ENCODE measurements around the gene CTCFL. TPM values are rescaled to one million over a fixed set of nuclear protein-coding genes. Genes with fewer than 3 reads are reported as not detected.
A peak's percentile ranks its signal among the peaks of the same experiment; 100 is the strongest.

CTCFL gene
- total RNA-seq, 2 donors from 2014 or later = not detected

DNA sequence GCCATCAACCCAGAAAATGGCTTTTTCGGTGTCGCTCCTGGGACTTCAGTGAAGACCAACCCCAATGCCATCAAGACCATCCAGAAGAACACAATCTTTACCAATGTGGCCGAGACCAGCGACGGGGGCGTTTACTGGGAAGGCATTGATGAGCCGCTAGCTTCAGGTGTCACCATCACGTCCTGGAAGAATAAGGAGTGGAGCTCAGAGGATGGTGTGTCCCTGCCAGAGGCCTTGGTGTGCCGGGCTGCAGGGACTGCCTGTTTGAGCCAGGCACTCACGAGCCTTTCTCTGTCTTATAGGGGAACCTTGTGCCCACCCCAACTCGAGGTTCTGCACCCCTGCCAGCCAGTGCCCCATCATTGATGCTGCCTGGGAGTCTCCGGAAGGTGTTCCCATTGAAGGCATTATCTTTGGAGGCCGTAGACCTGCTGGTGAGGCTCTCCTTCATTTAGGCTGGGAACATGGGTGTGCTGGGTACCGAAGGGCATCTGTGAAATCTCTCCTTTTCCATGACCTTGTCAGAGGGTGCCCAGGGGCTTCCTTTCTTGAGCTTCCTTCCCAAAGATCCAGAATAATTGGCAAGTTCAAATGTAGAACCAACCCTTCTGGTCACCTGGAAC, 39.4 kb upstream of the CTCFL start:
- H3K36me3 Mint-ChIP-seq = no peaks in the 10 kb centered on the region
- no peak overlapping the region for H3K27ac Mint-ChIP-seq
- ATAC-seq (no peak), DNase-seq (ENCODE audit: low spot score) (no peak)
- no peaks in the 10 kb centered on the region for H3K4me1 Mint-ChIP-seq (ENCODE audit: low read depth in 2 of 2)
- no peaks in the 10 kb centered on the region for H3K9me3 Mint-ChIP-seq
- no peak overlapping the region for H3K4me3 Mint-ChIP-seq
- H3K27me3 Mint-ChIP-seq = peaks cover 13 to 17% of the 10 kb centered on the region in 2 donors

GRCh38 chr20:57563522-57563921, 38.6 kb upstream of the CTCFL start:
- Mint-ChIP-seq H3K27me3 (peaks cover 13 to 23% of the 10 kb centered on the region in 2 donors), H3K36me3 (no peaks in the 10 kb centered on the region), H3K27ac (no peak overlapping the region), H3K9me3 (no peaks in the 10 kb centered on the region), H3K4me1 (ENCODE audit: low read depth in 2 of 2) (no peaks in the 10 kb centered on the region), H3K4me3 (no peak overlapping the region)
- DNase-seq (ENCODE audit: low spot score) (no peak), ATAC-seq (no peak)

GRCh38 chr20:57562541-57563465, 37.9 kb upstream of the CTCFL start:
- H3K9me3 Mint-ChIP-seq = no peaks in the 10 kb centered on the region
- H3K27ac Mint-ChIP-seq = no peak overlapping the region
- no peak overlapping the region for H3K4me3 Mint-ChIP-seq
- peaks cover 15 to 28% of the 10 kb centered on the region in 2 donors for H3K27me3 Mint-ChIP-seq
- DNase-seq (ENCODE audit: low spot score) (no peak), ATAC-seq (no peak)
- H3K4me1 Mint-ChIP-seq (ENCODE audit: low read depth in 2 of 2) = no peaks in the 10 kb centered on the region
- no peaks in the 10 kb centered on the region for H3K36me3 Mint-ChIP-seq

DNA sequence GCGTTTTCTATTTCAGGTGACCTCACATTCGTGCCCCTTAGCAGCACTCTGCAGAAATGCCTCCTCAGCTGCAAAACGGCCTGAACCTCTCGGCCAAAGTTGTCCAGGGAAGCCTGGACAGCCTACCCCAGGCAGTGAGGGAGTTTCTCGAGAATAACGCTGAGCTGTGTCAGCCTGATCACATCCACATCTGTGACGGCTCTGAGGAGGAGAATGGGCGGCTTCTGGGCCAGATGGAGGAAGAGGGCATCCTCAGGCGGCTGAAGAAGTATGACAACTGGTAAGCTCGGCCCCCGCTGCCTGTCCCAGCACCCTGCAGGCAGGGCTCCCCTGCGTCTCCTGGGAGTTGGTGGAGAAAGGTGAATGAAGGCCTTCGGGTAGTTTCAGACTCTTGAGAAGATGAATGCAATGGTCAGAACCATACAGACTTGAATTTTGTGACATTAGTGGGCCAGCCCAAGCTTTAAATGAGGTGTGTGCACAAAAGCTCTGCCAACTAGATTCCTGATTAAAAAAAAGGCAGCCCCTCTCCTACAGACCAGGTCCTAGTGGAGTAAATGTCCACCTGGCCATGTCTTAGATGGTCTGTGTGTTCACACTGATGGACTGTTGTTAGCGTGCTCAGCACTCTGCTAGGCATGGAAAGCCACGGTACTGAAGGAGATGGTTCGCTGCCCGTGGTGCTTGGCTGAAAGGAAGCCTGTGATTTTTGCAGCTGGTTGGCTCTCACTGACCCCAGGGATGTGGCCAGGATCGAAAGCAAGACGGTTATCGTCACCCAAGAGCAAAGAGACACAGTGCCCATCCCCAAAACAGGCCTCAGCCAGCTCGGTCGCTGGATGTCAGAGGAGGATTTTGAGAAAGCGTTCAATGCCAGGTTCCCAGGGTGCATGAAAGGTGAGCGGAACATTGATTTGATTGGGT, 36.7 kb upstream of the CTCFL start:
- DNase-seq (ENCODE audit: low spot score) (no peak), ATAC-seq (no peak)
- Mint-ChIP-seq H3K36me3 (no peaks in the 10 kb centered on the region), H3K27me3 (peaks cover 21 to 33% of the 10 kb centered on the region in 2 donors), H3K27ac (no peak overlapping the region), H3K9me3 (no peaks in the 10 kb centered on the region), H3K4me3 (no peak overlapping the region), H3K4me1 (ENCODE audit: low read depth in 2 of 2) (no peaks in the 10 kb centered on the region)

GRCh38 chr20:57560554-57561355, 35.8 kb upstream of the CTCFL start, which contains the start of gene PCK1:
Gene PCK1 (plus strand): TSS chr20:57561110. CDS start chr20:57561412, 302 bp downstream.
- no peak within 1 kb of the TSS for H3K27ac Mint-ChIP-seq
- H3K27me3 Mint-ChIP-seq = peaks cover 21 to 32% of the 10 kb centered on the region in 2 donors
- DNase-seq (ENCODE audit: low spot score) (no peak), ATAC-seq (no peak)
- no peak within 1 kb of the TSS for H3K4me3 Mint-ChIP-seq
- no peaks in the 10 kb centered on the region for H3K4me1 Mint-ChIP-seq (ENCODE audit: low read depth in 2 of 2)
- no peaks in the 10 kb centered on the region for H3K9me3 Mint-ChIP-seq
- H3K36me3 Mint-ChIP-seq = no peaks in the 10 kb centered on the region

- Mint-ChIP-seq H3K9me3 (no peaks in the 10 kb centered on the region), H3K4me1 (ENCODE audit: low read depth in 2 of 2) (no peaks in the 10 kb centered on the region), H3K27ac (no peak overlapping the region), H3K27me3 (peaks cover 19 to 24% of the 10 kb centered on the region in 2 donors), H3K4me3 (no peak overlapping the region), H3K36me3 (no peaks in the 10 kb centered on the region)
- no peak for ATAC-seq
- DNase-seq (ENCODE audit: low spot score) = no peak
Observed at GRCh38 chr20:57559658-57560553, 35.0 kb upstream of the CTCFL start.

GRCh38 chr20:57559289-57559634, 34.3 kb upstream of the CTCFL start:
- Mint-ChIP-seq H3K4me3 (no peak overlapping the region), H3K27ac (no peak overlapping the region), H3K36me3 (no peaks in the 10 kb centered on the region), H3K27me3 (peaks cover 17 to 19% of the 10 kb centered on the region in 2 donors), H3K4me1 (ENCODE audit: low read depth in 2 of 2) (no peaks in the 10 kb centered on the region), H3K9me3 (no peaks in the 10 kb centered on the region)
- DNase-seq (ENCODE audit: low spot score) = no peak
- ATAC-seq = no peak

DNA sequence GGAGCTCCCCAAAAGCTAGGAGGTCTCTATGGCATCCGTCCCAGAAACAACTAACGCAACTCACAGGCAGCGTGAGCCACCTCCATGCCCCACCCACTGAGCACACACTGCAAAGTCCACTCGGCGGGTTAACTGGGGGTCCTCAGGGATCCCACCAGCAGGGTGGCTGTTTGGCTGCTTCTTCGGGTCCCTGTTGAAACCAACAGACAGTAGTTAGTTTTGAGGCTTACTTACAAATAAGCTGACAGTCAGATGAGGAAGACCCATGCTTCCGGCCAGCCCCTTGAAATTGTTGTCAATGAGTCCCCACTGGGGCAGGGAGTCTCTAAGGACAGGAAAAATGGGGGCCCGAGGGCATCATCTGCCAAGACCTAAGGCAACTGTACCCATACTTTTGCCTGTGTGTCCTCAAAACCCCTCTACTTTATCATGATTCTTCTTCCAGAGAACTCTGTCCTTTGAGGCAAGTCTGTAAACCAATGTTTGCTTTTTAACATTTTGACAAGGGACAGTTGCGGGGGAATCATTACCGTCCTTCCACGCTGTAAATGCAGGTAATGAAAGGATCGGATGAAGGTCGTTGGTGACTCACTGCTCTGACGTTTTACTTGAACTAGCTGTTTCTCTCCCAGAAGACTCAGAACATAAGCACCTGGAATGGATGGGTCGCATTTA, 33.8 kb upstream of the CTCFL start:
- H3K4me3 Mint-ChIP-seq = no peak overlapping the region
- H3K36me3 Mint-ChIP-seq = no peaks in the 10 kb centered on the region
- H3K4me1 Mint-ChIP-seq (ENCODE audit: low read depth in 2 of 2) = no peaks in the 10 kb centered on the region
- ATAC-seq (no peak), DNase-seq (ENCODE audit: low spot score) (peak; percentile 32)
- H3K27ac Mint-ChIP-seq = no peak overlapping the region
- H3K27me3 Mint-ChIP-seq = peaks cover 17 to 19% of the 10 kb centered on the region in 2 donors
- no peaks in the 10 kb centered on the region for H3K9me3 Mint-ChIP-seq

- Mint-ChIP-seq H3K4me3 (no peak overlapping the region), H3K9me3 (no peaks in the 10 kb centered on the region), H3K27me3 (peaks cover 17 to 19% of the 10 kb centered on the region in 2 donors), H3K4me1 (ENCODE audit: low read depth in 2 of 2) (no peaks in the 10 kb centered on the region), H3K36me3 (no peaks in the 10 kb centered on the region), H3K27ac (no peak overlapping the region)
- DNase-seq (ENCODE audit: low spot score) (no peak), ATAC-seq (no peak)
Observed at GRCh38 chr20:57557926-57558613, 33.1 kb upstream of the CTCFL start.

DNA sequence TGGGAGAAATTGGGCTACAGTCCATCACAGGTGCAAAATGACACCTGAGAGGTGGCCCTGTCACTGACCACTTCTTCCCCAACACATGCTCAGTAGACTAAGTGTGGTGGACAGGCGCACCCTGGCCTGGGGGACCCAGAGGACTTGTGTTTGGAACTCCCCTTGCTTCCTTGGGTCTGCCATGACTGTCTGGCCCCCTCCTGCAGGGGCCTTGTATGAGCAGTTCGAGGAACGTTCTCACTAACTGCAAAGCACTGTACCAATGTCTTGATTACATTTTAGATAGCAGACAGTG, 32.0 kb upstream of the CTCFL start:
- Mint-ChIP-seq H3K4me1 (ENCODE audit: low read depth in 2 of 2) (no peaks in the 10 kb centered on the region), H3K27ac (no peak overlapping the region), H3K27me3 (peaks cover 17 to 19% of the 10 kb centered on the region in 2 donors), H3K36me3 (no peaks in the 10 kb centered on the region), H3K9me3 (no peaks in the 10 kb centered on the region), H3K4me3 (no peak overlapping the region)
- peak; percentile 22 for DNase-seq (ENCODE audit: low spot score)
- ATAC-seq = no peak

DNA sequence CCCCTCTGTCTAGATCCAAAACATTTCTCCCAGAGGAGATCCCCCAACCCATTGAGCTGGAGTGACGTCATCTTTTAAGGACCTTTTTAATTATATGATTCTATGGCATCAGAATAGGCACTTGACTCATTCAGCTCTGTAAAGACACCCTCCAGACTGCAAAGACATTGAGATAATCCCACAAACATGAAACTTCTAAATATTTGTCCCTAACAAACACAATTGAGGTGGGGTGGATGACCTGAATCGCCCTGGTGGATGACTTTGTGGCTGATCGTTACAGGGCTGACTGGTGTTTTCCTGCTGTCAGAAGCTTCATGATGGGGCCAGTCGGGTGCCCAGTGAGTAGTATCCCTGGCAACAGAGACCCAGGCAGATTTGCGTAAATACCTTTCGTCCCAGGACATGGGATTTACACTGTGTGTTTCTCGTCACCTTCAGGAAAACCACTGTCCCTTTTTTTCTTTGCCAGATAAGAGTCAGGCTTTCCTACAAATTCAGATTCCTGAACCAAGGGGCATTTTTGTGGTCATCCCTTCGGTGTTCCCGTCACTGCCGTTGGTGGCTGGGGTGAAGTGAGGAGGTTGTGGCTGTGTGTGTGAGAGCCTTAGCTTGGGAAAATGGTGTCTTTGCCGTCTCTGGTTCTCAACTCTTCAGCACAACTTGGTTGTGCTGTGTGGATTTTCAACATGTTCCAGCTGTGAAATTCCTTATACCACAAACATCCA, 30.7 kb upstream of the CTCFL start:
- Mint-ChIP-seq H3K4me3 (no peak overlapping the region), H3K27ac (no peak overlapping the region), H3K9me3 (no peaks in the 10 kb centered on the region), H3K36me3 (no peaks in the 10 kb centered on the region), H3K27me3 (peaks cover 17 to 19% of the 10 kb centered on the region in 2 donors), H3K4me1 (ENCODE audit: low read depth in 2 of 2) (no peaks in the 10 kb centered on the region)
- ATAC-seq (no peak), DNase-seq (ENCODE audit: low spot score) (peak; percentile 39)
